Activated CD8-positive, alpha-beta memory T cell treated with anti-CD3 and anti-CD28 coated beads, Interleukin-2, amount 50 U/mL, for 1 hour (primary cell): ENCODE results near the gene KDM3B.
"Not testable (repeated sequence)": the region's sequence is repeated elsewhere in the genome, so short reads cannot be mapped to it uniquely, and the experiment has no call there.

Experiments
- DNase-seq: peaks from one replicate; pipeline ENCODE4 v3.0.0-alpha.2; 2020; ENCODE audit errors: extremely low read depth

Gene KDM3B

GRCh38 chr5:138352071-138352721 is at the start of gene KDM3B:
KDM3B (plus strand) TSS chr5:138352685; CDS start chr5:138352796, 111 bp downstream.
- peak; percentile 63 for DNase-seq

- no peak for DNase-seq
These were observed 49.1 kb upstream of the KDM3B start for GRCh38 chr5:138303372-138303771.

GRCh38 chr5:138305797-138306196 is 46.7 kb upstream of the KDM3B start:
- no peak for DNase-seq

GRCh38 chr5:138315751-138316278 is 36.7 kb upstream of the KDM3B start:
- no peak for DNase-seq

- no peak for DNase-seq
These were observed 36.1 kb upstream of the KDM3B start for GRCh38 chr5:138316355-138316754.

- not testable (repeated sequence) for DNase-seq
These were observed 34.3 kb upstream of the KDM3B start for GRCh38 chr5:138318211-138318610.

GRCh38 chr5:138330813-138331448 is 21.6 kb upstream of the KDM3B start:
- DNase-seq = no peak

- peak; percentile 93 for DNase-seq
These were observed 20.8 kb upstream of the KDM3B start, which contains the start of gene CDC25C for GRCh38 chr5:138331449-138332368. CDC25C (minus strand) TSS chr5:138331804; CDS start chr5:138331180, 624 bp downstream.

- no peak for DNase-seq
These were observed 17.5 kb upstream of the KDM3B start for GRCh38 chr5:138334867-138335447.

- peak; percentile 51 for DNase-seq
These were observed 15.4 kb upstream of the KDM3B start for GRCh38 chr5:138336952-138337684.

- peak; percentile 74 for DNase-seq
These were observed 14.6 kb upstream of the KDM3B start, which contains the start of gene FAM53C for GRCh38 chr5:138337685-138338410. FAM53C (plus strand) TSS chr5:138338266; CDS start chr5:138341336, 3,070 bp downstream.

GRCh38 chr5:138338411-138339090 is 13.9 kb upstream of the KDM3B start:
- DNase-seq = no peak

- no peak for DNase-seq
These were observed 13.4 kb upstream of the KDM3B start for GRCh38 chr5:138339091-138339456.

GRCh38 chr5:138339464-138339863 is 13.0 kb upstream of the KDM3B start:
- DNase-seq = no peak

GRCh38 chr5:138340008-138340407 is 12.5 kb upstream of the KDM3B start:
- DNase-seq = no peak

- no peak for DNase-seq
These were observed 7.4 kb upstream of the KDM3B start for GRCh38 chr5:138344887-138345622.

- no peak for DNase-seq
These were observed 5.6 kb upstream of the KDM3B start for GRCh38 chr5:138346889-138347288.

GRCh38 chr5:138349852-138350562 is 2.5 kb upstream of the KDM3B start:
- no peak for DNase-seq
